WTC11 (cell line): ENCODE data around the gene ASPHD1.

ENCODE experiments used
- ZNF317 ChIP-seq: sonication (generic); formaldehyde crosslinking; IDR thresholded peaks from 2 replicates; pipeline ENCODE4 v1.8.1; 2023; ENCODE audit warnings: low read depth, mild to moderate bottlenecking, moderate library complexity, missing genetic modification reagents, borderline replicate concordance
- TF ChIP-seq, protein P1 (sequence below): sonication (generic); formaldehyde crosslinking; IDR thresholded peaks from 2 replicates; pipeline ENCODE4 v1.8.0; 2022; ENCODE audit warnings: mild to moderate bottlenecking, missing genetic modification reagents
- TF ChIP-seq, protein P2 (sequence below): sonication (generic); formaldehyde crosslinking; IDR thresholded peaks from 2 replicates; pipeline ENCODE4 v1.8.1; 2022; ENCODE audit warnings: low read depth, missing genetic modification reagents, borderline replicate concordance

DNA sequence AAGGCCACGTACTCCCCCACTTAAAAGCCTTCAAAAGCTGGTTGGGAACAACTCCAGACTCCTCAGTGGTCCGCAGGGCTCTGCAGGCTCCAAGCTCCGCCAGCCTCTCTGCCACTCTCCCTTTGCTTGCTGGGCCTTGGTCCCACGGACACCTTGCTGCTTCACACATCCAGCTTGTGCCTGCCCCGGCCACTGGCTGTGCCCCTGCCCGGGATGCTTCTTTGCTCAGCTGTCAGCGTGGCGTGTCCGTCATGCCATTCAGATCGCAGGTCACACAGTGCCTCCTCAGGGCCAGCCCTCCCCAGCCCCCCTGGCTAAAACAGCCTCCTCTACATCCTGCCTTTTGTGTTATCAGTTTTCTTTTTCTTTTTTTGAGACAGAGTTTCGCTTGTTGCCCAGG lies 11.8 kb downstream of the ASPHD1 start:
- TF ChIP-seq, protein P1, sequence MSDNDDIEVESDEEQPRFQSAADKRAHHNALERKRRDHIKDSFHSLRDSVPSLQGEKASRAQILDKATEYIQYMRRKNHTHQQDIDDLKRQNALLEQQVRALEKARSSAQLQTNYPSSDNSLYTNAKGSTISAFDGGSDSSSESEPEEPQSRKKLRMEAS, result no peak
- TF ChIP-seq, protein P2, sequence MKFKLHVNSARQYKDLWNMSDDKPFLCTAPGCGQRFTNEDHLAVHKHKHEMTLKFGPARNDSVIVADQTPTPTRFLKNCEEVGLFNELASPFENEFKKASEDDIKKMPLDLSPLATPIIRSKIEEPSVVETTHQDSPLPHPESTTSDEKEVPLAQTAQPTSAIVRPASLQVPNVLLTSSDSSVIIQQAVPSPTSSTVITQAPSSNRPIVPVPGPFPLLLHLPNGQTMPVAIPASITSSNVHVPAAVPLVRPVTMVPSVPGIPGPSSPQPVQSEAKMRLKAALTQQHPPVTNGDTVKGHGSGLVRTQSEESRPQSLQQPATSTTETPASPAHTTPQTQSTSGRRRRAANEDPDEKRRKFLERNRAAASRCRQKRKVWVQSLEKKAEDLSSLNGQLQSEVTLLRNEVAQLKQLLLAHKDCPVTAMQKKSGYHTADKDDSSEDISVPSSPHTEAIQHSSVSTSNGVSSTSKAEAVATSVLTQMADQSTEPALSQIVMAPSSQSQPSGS (CRISPR knock-in tag), result no peak
- no peak for TF ChIP-seq ZNF317 (CRISPR knock-in tag)
